ENCODE results near the gene SRA1.

The SRA1 gene

GRCh38 chr5:140570488-140570887 is 13.2 kb upstream of the SRA1 start:
- DNase-seq (ENCODE audit: low spot score): no peak

- DNase-seq (ENCODE audit: low spot score): no peak
These were observed 12.8 kb upstream of the SRA1 start for GRCh38 chr5:140570058-140570457.

GRCh38 chr5:140569197-140569596 is 11.9 kb upstream of the SRA1 start:
- DNase-seq (ENCODE audit: low spot score): no peak

GRCh38 chr5:140568443-140569063 is 11.3 kb upstream of the SRA1 start:
- DNase-seq (ENCODE audit: low spot score): no peak

GRCh38 chr5:140567871-140568270 is 10.6 kb upstream of the SRA1 start:
- no peak for DNase-seq (ENCODE audit: low spot score)

- DNase-seq (ENCODE audit: low spot score): no peak
These were observed 10.0 kb upstream of the SRA1 start for GRCh38 chr5:140567136-140567818.

GRCh38 chr5:140566665-140567064 is 9.4 kb upstream of the SRA1 start:
- no peak for DNase-seq (ENCODE audit: low spot score)

GRCh38 chr5:140565780-140566095 is 8.5 kb upstream of the SRA1 start:
- DNase-seq (ENCODE audit: low spot score): no peak

- no peak for DNase-seq (ENCODE audit: low spot score)
These were observed 7.9 kb upstream of the SRA1 start for GRCh38 chr5:140565024-140565779.

GRCh38 chr5:140564196-140565023 is 7.1 kb upstream of the SRA1 start, which contains the start of the genes APBB3 and SLC35A4:
APBB3 (minus strand) TSS chr5:140564598; CDS start chr5:140564245, 353 bp downstream.
SLC35A4 (plus strand) TSS chr5:140564828; CDS start chr5:140567170, 2,342 bp downstream.
- DNase-seq (ENCODE audit: low spot score): peak; percentile 99

- DNase-seq (ENCODE audit: low spot score): no peak
These were observed 6.3 kb upstream of the SRA1 start for GRCh38 chr5:140563596-140563995.

GRCh38 chr5:140561753-140562523 is 4.7 kb upstream of the SRA1 start:
- no peak for DNase-seq (ENCODE audit: low spot score)

GRCh38 chr5:140560227-140560626 is 3.0 kb upstream of the SRA1 start:
- no peak for DNase-seq (ENCODE audit: low spot score)

- no peak for DNase-seq (ENCODE audit: low spot score)
These were observed 1.3 kb upstream of the SRA1 start for GRCh38 chr5:140558542-140558941.

GRCh38 chr5:140557965-140558364 is 692 bp upstream of the SRA1 start:
- DNase-seq (ENCODE audit: low spot score): no peak

- no peak for DNase-seq (ENCODE audit: low spot score)
These were observed 835 bp downstream of the SRA1 start for GRCh38 chr5:140556438-140556837.

GRCh38 chr5:140555747-140556312 is 1.4 kb downstream of the SRA1 start:
- no peak for DNase-seq (ENCODE audit: low spot score)

- DNase-seq (ENCODE audit: low spot score): no peak
These were observed 2.8 kb downstream of the SRA1 start for GRCh38 chr5:140554454-140554853.

- DNase-seq (ENCODE audit: low spot score): no peak
These were observed 3.6 kb downstream of the SRA1 start for GRCh38 chr5:140553657-140554056.

GRCh38 chr5:140551872-140552271 is 5.4 kb downstream of the SRA1 start:
- DNase-seq (ENCODE audit: low spot score): no peak
